GM10266 (cell line): ENCODE data around the gene CFAP97D1.

ENCODE experiments used
- DNase-seq: peaks from one replicate; pipeline ENCODE4 v3.0.0; 2012; ENCODE audit errors: extremely low spot score
- TF ChIP-seq, protein P1 (sequence below): IDR thresholded peaks from 2 replicates; pipeline ENCODE4 v1.5.1; 2012; ENCODE audit warnings: mild to moderate bottlenecking, low read depth; ENCODE audit not compliant: control insufficient read depth, insufficient read depth; ENCODE audit errors: missing control alignments

CFAP97D1 gene

DNA sequence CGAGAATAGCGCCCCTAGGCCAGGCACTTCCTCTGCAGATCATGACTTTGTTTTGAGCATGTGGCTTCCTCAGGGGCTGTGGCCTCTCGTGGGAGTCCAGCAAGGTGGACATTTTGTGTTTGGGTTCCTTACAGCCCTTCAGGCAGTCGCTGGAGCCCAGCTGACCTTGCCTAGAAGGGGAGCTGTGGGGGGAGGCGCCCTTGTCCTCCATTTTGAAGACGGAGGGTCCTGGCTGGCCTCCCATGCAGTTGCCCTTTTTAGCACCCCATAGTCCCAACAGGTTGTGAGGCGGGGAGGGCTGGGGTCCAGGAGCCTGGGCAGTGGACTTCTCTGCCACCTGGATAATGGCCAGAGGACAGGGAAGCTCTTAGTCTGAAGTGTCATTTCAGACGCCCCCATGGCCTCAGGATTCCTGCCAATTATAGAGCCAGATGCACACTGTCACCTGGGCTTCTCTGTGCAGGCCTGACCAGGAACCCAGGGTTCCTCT is 23.0 kb upstream of the CFAP97D1 start:
- TF ChIP-seq, protein P1, sequence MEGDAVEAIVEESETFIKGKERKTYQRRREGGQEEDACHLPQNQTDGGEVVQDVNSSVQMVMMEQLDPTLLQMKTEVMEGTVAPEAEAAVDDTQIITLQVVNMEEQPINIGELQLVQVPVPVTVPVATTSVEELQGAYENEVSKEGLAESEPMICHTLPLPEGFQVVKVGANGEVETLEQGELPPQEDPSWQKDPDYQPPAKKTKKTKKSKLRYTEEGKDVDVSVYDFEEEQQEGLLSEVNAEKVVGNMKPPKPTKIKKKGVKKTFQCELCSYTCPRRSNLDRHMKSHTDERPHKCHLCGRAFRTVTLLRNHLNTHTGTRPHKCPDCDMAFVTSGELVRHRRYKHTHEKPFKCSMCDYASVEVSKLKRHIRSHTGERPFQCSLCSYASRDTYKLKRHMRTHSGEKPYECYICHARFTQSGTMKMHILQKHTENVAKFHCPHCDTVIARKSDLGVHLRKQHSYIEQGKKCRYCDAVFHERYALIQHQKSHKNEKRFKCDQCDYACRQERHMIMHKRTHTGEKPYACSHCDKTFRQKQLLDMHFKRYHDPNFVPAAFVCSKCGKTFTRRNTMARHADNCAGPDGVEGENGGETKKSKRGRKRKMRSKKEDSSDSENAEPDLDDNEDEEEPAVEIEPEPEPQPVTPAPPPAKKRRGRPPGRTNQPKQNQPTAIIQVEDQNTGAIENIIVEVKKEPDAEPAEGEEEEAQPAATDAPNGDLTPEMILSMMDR: no peak
- no peak for DNase-seq

DNA sequence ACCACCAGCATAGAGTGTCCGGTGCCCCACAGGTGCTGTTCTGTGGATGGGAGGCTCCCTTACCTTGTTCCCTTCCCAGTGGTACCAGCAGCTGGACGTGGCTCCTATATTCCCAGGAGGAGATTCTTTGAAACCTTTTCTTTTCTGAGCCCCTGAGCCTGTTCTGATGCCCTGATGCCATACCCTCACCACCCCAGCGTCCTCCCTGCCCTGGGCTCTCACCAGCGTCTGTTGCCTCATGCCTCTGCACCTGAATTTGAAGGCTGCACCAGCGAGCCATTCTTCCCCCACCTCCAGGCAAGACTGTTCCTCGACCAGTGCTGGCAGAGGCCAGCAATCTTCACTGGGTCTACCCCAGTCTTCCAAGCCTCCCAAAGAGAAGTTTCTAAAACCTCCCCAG is 22.1 kb upstream of the CFAP97D1 start:
- DNase-seq: no peak
- TF ChIP-seq, protein P1: no peak

DNA sequence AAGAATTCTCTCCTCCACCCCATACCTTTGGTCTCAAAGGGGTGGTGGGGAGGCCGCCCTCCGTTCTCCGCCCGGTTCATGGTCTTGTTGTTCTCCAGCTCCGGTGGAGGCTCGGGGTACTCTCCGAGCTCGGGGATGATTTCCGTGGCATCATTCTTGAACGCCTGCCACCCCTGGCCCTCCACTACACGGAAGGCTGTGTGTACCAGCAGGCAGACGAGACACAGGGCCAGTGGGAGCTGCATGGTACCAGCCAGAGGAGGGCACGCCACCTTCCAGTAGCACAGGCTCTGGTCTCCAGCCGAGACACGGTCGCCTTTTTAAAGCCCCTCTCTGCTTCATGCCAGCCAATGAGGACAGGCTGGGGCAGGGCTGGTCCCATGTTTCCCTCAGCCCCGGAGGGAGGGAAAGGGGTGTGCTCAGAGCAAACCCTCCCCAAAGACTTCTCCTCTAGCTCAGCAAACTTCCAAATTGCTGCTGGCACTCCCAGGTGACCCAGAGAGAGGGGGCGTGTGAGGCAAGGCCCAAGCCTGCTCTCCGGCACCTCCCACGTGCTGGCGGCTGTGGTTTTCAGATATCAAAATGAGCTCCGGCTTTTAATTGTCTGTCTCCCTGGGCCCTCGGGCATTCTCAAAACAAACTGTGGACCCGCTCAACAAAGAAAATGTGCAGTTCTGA is 21.6 kb upstream of the CFAP97D1 start, which contains the start of gene SOST:
Gene SOST (minus strand): TSS at position 295 of the 678 bp plus-strand sequence. CDS start 50 bp downstream, at position 245.
- no peak for DNase-seq
- TF ChIP-seq, protein P1: no peak

DNA sequence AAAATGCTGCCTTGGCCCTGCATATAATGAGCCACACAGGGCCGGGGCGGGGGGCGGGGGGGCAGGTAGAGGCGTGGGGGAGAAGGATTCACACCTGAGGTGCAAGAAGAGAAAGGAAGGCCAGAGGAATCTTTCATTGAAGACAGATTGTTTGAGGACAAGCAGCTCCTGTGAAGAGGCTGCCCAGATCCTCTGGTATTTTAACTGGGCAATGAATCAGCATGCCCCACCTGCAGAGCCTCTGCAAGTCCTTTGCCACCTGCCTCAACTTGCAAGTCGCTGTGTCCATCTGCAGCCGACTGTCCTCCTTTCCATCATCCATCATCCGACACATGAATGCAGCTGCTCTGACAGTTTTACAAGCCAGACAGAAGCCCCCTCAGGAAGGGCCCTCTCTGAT is 20.4 kb upstream of the CFAP97D1 start:
- TF ChIP-seq, protein P1: no peak
- DNase-seq: no peak

DNA sequence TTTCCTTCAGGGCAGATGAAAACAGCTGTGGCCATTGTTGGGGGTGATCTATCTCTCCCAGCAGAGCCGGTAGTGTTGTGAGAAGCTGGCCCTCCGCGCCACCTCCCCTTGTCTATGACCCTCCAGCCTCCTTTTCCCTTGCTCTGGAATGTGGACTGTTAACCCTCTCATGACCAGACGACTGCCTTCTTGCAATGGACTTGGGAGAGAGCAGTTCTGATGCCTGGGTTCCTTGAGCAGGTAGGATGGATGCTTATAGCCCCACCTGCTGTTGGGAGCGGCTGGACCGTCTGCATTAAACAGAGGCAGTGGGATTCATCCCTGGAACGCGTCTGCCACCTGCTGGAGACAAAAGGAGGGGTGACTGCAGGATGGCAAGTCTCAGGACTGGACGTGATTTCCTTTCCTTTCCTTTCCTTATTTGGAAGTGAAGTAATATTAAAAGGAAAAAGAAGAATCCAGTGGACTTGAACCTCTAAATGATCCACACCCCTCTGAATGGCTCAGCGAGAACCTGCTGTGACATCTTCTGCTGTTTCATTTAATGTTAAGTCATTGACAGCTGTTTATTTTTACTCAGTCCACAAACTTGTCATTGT is 19.9 kb upstream of the CFAP97D1 start:
- TF ChIP-seq, protein P1: peak; percentile 99
- peak; percentile 93 for DNase-seq

DNA sequence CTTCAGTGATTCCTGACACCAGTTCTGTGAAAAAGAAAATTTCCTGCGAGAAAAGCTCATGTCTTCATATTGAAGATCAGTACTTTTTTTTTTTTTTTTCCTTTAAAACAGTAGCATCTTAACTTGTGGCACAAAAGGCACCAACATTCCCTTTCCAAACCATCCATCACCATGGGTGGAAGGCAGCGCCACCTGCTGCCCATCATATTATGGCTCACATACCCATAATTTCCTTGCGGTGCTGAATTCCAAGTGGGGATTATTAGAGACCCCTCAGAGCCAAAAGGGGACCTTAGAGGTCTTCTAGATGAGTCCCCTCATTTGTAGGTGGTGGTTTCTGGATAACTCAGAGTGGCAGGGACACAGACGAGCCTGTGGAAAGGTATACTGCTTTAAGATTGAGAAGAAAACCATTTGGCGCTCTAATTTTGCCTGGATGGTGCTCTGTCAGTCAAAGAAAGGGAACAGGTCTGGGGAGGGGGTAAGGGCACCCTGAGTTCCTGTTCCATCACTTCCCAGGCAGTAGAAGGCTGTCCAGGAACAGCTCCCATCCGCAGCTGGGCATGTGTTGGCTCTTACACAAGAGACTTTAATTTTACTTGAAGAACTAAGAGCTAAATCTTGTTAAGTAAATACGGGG is 13.7 kb upstream of the CFAP97D1 start:
- no peak for DNase-seq
- TF ChIP-seq, protein P1: peak; percentile 79
